Measurements from ENCODE around the gene FDX2.
"Not testable (repeated sequence)": the region's sequence is repeated elsewhere in the genome, so short reads cannot be mapped to it uniquely, and the experiment has no call there.

FDX2 gene

DNA sequence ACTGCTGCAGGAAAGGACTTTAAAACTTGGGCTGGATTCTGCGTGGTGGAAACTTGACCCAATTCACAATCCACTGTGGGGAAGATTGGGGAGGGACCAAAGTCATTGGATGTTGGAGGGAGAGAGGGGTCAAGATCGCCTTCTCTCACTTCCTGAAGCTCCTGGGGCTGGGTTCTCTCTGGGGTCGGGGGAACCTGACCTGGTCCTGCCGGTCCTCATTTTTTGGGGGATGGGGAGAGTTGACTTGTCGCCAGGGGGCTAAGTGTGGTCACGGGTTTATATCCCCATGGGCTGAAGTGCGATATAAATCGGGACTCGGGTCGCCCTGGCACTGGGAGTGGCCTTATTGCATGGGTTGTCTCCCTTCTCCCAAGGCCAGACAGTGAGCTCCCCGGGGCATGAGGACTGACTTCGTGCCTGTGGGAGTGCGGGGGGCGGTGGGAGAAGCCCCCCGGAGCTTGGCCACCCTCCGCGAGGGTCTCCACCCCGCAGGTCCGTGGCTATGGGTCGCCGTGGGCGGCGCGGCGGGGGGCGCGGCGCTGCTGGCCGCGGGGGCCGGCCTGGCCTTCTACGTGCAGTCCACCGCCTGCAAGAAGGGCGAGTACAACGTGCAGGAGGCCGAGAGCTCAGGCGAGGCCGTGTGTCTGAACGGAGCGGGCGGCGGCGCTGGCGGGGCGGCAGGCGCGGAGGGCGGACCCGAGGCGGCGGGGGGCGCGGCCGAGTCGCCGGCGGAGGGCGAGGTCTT lies 19.8 kb downstream of the FDX2 start:
- DNase-seq: no peak

DNA sequence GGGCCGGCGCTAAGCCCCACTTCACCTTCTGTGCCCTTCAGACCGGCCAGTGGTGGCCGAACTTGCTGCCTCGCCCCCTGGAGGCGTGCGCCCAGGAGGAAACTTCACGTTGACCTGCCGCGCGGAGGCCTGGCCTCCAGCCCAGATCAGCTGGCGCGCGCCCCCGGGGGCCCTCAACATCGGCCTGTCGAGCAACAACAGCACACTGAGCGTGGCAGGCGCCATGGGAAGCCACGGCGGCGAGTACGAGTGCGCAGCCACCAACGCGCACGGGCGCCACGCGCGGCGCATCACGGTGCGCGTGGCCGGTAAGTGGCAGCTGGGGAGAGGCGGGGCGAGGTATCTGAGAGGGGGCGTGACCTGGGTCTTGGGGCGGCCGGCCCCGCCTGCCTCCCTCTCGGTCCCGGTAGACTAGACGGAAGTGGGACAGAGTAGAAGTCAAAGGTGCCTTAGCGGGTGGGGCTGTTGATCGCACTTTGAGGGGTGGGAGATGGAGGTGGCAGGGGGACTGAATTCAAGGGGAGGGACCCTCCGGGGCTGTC lies 20.4 kb downstream of the FDX2 start:
- DNase-seq: no peak

DNA sequence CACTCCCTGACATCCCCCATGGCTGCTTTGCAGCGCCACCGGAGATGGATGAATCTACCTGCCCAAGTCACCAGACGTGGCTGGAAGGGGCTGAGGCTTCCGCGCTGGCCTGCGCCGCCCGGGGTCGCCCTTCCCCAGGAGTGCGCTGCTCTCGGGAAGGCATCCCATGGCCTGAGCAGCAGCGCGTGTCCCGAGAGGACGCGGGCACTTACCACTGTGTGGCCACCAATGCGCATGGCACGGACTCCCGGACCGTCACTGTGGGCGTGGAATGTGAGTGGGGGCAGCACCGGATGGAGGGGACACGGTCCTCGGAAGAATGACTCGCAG lies 21.5 kb downstream of the FDX2 start:
- DNase-seq: no peak

DNA sequence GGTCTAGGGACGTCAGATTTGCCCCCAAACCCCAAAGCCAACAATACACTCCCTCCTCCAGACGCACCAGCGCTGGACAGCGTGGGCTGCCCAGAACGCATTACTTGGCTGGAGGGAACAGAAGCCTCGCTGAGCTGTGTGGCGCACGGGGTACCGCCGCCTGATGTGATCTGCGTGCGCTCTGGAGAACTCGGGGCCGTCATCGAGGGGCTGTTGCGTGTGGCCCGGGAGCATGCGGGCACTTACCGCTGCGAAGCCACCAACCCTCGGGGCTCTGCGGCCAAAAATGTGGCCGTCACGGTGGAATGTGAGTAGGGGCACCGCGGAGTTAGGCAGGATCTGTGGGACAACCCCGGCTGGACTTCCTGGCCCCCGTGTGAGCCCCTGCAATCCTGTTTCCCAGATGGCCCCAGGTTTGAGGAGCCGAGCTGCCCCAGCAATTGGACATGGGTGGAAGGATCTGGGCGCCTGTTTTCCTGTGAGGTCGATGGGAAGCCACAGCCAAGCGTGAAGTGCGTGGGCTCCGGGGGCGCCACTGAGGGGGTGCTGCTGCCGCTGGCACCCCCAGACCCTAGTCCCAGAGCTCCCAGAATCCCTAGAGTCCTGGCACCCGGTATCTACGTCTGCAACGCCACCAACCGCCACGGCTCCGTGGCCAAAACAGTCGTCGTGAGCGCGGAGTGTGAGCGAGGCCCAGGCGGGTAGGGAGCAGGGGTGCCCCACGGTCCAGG lies 22.0 kb downstream of the FDX2 start:
- DNase-seq: no peak

DNA sequence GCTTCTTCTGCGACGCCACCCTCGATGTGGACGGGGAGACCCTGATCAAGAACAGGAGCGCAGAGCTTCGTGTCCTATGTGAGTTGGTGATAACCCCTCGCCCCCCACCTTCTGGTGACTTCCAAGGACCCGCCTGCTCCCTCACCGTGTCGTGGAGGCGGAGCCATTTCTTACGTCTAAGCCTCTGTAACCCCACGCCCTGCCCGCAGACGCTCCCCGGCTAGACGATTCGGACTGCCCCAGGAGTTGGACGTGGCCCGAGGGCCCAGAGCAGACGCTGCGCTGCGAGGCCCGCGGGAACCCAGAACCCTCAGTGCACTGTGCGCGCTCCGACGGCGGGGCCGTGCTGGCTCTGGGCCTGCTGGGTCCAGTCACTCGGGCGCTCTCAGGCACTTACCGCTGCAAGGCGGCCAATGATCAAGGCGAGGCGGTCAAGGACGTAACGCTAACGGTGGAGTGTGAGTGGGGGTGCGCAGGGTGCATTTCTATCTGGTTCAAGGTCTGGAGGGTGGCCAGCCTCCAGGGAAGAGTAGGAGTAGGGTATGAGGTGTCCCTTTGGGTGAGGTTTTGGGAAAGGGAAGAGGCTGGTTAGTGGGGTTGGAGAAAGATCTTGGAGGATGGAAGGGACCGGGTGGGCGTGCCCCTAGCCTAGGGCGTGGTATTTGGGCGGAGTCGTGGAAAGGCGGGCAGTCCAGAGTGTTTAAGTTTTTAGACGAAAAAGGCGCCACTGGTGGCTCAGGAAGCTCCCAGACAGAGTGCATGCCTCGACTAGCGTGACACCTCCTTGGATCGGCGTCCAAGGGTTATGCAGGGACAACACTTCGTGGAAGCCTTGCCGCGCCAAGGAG lies 22.8 kb downstream of the FDX2 start:
- DNase-seq: no peak

DNA sequence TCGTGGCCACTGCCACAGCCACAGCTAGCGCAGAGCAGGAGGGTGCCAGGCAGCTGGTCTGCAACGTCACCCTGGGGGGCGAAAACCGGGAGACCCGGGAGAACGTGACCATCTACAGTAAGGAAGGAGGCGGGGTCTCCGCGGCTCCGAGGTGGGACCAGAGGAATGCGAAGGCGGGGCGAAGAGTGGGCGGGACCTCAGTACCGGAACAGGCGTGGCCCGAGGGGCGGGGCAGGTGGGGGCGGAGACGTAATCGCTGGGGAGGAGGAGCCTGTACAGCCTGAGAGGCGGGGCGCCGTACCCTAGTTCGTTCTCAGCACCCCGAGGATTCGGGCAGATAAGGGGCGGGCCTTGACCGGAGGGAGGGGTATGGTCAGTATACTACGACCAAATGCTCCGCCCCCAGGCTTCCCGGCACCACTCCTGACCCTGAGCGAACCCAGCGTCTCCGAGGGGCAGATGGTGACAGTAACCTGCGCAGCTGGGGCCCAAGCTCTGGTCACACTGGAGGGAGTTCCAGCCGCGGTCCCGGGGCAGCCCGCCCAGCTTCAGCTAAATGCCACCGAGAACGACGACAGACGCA lies 23.5 kb downstream of the FDX2 start:
- DNase-seq: peak; percentile 65

DNA sequence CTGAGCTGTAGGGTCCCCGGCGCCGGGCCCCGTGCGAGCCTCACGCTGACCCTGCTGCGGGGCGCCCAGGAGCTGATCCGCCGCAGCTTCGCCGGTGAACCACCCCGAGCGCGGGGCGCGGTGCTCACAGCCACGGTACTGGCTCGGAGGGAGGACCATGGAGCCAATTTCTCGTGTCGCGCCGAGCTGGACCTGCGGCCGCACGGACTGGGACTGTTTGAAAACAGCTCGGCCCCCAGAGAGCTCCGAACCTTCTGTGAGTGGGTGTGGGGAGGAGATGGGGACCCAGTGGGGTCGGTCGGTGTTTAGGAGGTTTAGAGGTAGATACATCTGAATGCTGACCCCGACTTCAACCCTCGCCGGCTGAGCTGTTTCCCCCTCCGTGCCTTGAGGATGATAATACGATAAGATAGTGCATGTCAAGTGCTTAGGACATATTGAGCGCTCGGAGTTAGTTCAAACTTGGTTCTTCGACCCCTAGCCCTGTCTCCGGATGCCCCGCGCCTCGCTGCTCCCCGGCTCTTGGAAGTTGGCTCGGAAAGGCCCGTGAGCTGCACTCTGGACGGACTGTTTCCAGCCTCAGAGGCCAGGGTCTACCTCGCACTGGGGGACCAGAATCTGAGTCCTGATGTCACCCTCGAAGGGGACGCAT lies 24.1 kb downstream of the FDX2 start:
- DNase-seq: no peak

DNA sequence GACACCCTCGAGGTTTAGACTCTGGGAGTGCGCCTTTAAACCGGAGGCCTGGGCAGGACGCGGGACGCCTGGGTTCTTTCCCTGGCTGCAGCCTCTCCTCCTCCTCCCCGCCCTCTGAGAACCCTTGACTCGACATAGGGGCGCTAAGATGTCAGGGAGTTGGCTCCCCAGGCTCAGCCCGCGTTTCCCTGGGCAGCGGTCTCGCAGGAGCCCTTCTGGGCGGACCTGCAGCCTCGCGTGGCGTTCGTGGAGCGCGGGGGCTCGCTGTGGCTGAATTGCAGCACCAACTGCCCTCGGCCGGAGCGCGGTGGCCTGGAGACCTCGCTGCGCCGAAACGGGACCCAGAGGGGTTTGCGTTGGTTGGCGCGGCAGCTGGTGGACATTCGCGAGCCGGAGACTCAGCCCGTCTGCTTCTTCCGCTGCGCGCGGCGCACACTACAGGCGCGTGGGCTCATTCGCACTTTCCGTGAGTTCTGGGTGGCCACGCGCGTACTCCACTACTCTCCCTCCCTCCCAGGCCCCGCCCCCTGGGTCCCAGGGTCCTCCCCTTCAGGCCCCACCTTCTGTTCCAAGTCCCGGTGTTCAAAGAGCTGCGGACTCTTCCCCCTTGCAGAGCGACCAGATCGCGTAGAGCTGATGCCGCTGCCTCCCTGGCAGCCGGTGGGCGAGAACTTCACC lies 24.8 kb downstream of the FDX2 start:
- no peak for DNase-seq

DNA sequence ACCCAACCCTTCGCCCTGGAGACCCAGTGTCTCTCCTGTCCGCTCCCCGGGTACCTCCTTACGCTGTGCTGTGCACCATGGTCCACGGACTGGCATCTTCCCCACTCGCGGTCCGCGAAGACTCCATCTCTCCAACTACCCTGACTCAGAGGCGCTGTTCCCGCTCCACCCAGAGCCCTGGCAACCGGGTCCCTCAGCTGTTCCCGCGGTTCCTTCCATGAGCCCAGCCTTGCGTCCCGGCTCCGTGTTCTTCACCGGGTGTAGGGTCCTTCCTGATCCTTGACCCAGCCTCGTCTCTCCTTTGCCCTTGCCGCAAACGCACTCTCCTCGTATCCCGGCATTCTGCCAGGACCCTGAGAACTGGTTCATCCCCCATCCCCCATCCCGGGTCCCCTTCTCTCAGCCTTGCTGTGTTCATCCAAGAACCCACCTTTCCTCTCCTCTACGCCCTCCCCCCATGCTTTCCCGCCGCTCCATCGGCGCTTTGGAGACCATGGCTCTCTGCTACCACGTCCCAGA lies 25.4 kb downstream of the FDX2 start:
- DNase-seq: no peak

DNA sequence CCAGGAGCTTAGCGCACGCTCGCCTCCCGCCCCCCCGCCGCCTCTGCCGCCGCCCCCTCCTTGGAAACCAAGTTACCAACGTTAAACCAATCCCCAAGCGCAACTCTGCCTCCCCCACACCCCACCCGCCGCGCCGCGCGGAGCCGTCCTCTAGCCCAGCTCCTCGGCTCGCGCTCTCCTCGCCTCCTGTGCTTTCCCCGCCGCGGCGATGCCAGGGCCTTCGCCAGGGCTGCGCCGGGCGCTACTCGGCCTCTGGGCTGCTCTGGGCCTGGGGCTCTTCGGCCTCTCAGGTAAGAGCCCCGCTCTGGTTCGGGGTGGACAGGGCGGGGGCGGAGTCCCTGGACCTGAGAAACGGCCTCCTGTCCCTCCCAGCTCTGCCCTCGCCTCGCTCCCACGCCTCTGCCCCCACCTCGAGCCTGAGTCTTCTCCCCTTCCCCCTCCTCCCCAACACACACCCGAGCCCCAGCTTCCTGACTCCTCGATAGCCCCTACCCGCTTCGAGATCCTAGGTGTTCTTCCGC lies 25.9 kb downstream of the FDX2 start, which contains the start of gene ICAM5:
Gene ICAM5, plus strand, starts transcription at position 117 of the 521 bp plus-strand sequence. Its CDS starts 92 bp downstream, at position 209.
- no peak for DNase-seq

DNA sequence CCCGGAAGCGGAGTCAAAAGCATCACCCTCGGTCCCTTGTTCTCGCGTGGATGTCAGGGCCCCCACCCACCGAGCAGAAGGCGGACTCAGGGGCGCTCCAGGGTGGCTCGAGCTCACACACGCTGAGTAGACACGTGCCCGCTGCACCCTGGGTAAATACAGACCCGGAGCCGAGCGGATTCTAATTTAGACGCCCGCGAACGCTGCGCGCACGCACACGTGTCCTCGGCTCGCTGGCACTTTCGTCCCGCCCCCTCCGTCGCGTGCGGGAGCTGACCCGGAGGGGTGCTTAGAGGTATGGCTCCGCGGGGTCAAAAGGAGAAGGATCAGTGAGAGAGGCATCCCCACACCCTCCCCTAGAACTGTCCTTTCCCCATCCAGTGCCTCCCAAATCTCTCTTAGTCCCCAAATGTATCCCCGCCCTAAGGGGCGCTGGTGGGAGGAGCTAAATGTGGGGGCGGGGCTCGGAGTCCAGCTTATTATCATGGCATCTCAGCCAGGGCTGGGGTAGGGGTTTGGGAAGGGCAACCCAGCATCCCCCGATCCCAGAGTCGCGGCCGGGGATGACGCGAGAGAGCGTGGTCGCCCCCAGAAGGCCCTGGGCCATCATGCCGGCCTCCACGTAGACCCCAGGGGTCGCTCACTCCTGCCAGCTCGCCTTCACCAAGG lies 26.5 kb downstream of the FDX2 start:
- DNase-seq: no peak

DNA sequence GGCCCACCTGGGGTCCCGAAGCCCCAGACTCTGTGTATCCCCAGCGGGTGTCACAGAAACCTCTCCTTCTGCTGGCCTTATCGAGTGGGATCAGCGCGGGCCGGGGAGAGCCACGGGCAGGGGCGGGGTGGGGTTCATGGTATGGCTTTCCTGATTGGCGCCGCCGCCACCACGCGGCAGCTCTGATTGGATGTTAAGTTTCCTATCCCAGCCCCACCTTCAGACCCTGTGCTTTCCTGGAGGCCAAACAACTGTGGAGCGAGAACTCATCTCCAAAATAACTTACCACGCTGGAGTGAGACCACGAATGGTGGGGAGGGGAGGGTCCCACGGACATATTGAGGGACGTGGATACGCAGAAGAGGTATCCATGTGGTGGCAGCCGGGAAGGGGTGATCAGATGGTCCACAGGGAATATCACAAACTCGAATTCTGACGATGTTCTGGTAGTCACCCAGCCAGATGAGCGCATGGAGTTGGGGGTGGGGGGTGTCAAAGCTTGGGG lies 27.1 kb downstream of the FDX2 start:
- no peak for DNase-seq

DNA sequence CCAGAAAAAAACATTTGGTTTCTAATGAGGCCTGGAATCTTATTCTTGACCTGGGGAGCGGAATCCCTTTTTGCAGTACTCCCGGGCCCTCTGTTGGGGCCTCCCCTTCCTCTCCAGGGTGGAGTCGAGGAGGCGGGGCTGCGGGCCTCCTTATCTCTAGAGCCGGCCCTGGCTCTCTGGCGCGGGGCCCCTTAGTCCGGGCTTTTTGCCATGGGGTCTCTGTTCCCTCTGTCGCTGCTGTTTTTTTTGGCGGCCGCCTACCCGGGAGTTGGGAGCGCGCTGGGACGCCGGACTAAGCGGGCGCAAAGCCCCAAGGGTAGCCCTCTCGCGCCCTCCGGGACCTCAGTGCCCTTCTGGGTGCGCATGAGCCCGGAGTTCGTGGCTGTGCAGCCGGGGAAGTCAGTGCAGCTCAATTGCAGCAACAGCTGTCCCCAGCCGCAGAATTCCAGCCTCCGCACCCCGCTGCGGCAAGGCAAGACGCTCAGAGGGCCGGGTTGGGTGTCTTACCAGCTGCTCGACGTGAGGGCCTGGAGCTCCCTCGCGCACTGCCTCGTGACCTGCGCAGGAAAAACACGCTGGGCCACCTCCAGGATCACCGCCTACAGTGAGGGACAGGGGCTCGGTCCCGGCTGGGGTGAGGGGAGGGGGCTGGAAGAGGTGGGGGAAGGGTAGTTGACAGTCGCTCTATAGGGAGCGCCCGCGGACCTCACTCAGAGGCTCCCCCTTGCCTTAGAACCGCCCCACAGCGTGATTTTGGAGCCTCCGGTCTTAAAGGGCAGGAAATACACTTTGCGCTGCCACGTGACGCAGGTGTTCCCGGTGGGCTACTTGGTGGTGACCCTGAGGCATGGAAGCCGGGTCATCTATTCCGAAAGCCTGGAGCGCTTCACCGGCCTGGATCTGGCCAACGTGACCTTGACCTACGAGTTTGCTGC lies 28.7 kb downstream of the FDX2 start, which contains the start of gene ICAM4:
Gene ICAM4, plus strand, starts transcription at position 153 of the 935 bp plus-strand sequence. Its CDS starts 58 bp downstream, at position 211.
- no peak for DNase-seq

DNA sequence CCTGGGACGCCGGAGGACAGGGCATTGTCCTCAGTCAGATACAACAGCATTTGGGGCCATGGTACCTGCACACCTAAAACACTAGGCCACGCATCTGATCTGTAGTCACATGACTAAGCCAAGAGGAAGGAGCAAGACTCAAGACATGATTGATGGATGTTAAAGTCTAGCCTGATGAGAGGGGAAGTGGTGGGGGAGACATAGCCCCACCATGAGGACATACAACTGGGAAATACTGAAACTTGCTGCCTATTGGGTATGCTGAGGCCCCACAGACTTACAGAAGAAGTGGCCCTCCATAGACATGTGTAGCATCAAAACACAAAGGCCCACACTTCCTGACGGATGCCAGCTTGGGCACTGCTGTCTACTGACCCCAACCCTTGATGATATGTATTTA lies 30.4 kb downstream of the FDX2 start:
- DNase-seq: no peak

DNA sequence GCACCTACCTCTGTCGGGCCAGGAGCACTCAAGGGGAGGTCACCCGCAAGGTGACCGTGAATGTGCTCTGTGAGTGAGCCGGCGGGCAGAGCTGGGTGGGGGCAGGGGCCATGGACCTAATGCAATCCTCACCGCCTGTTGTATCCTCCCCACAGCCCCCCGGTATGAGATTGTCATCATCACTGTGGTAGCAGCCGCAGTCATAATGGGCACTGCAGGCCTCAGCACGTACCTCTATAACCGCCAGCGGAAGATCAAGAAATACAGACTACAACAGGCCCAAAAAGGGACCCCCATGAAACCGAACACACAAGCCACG lies 30.9 kb downstream of the FDX2 start:
- no peak for DNase-seq

DNA sequence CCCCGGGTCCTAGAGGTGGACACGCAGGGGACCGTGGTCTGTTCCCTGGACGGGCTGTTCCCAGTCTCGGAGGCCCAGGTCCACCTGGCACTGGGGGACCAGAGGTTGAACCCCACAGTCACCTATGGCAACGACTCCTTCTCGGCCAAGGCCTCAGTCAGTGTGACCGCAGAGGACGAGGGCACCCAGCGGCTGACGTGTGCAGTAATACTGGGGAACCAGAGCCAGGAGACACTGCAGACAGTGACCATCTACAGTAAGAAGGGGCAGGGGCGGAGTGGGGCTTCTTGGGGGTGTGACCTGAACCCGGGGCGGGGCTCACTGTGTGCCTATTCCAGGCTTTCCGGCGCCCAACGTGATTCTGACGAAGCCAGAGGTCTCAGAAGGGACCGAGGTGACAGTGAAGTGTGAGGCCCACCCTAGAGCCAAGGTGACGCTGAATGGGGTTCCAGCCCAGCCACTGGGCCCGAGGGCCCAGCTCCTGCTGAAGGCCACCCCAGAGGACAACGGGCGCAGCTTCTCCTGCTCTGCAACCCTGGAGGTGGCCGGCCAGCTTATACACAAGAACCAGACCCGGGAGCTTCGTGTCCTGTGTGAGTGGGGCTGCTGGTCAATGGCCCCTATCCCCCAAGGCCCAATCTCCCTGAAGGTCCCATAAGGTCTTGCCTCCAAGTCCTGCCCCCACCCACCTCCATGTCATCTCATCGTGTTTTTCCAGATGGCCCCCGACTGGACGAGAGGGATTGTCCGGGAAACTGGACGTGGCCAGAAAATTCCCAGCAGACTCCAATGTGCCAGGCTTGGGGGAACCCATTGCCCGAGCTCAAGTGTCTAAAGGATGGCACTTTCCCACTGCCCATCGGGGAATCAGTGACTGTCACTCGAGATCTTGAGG lies 31.5 kb downstream of the FDX2 start:
- no peak for DNase-seq

DNA sequence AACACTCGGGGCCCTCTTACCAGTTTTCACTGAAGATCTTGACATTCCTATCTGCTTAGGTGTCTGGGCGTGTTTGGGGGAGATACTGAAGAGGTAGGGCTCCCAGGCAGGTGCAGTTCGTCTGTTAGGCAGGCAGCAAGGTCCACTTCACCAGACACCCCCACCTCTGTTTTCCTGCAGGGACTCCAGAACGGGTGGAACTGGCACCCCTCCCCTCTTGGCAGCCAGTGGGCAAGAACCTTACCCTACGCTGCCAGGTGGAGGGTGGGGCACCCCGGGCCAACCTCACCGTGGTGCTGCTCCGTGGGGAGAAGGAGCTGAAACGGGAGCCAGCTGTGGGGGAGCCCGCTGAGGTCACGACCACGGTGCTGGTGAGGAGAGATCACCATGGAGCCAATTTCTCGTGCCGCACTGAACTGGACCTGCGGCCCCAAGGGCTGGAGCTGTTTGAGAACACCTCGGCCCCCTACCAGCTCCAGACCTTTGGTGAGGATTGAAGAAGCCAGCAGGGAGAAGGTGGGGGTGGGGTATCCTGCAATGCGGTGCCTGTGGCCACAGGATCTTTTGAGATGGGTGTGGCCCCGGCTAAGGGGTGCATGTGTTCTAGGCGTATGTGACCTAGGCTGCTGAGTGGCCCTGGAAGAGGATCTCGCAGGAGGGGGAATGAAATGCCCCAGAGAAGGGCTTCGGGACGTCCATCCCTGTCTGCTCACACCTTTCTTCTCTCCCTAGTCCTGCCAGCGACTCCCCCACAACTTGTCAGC lies 32.3 kb downstream of the FDX2 start:
- DNase-seq: no peak

DNA sequence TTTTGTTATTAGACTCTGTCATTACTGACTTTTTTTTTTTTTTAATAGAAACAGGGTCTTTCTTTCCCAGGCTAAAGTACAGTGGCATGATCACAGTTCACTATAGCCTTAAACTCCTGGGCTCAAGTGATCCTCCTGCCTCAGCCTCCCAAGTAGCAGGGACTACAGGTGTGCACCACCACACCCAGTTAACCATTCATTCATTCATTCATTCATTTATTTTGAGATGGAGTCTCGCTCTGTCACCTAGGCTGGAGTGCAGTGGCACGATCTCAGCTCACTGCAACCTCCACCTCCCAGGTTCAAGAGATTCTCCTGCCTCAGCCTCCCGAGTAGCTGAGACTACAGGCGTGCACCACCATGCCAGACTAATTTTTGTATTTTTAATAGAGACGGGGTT lies 33.8 kb downstream of the FDX2 start:
- not testable (repeated sequence) for DNase-seq

Data from NCI-H1694 (cell line).